ENCODE results near the gene RBM34.
"Not testable (repeated sequence)": the region's sequence is repeated elsewhere in the genome, so short reads cannot be mapped to it uniquely, and the experiment has no call there.

RBM34 gene, protein sequence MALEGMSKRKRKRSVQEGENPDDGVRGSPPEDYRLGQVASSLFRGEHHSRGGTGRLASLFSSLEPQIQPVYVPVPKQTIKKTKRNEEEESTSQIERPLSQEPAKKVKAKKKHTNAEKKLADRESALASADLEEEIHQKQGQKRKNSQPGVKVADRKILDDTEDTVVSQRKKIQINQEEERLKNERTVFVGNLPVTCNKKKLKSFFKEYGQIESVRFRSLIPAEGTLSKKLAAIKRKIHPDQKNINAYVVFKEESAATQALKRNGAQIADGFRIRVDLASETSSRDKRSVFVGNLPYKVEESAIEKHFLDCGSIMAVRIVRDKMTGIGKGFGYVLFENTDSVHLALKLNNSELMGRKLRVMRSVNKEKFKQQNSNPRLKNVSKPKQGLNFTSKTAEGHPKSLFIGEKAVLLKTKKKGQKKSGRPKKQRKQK

DNA sequence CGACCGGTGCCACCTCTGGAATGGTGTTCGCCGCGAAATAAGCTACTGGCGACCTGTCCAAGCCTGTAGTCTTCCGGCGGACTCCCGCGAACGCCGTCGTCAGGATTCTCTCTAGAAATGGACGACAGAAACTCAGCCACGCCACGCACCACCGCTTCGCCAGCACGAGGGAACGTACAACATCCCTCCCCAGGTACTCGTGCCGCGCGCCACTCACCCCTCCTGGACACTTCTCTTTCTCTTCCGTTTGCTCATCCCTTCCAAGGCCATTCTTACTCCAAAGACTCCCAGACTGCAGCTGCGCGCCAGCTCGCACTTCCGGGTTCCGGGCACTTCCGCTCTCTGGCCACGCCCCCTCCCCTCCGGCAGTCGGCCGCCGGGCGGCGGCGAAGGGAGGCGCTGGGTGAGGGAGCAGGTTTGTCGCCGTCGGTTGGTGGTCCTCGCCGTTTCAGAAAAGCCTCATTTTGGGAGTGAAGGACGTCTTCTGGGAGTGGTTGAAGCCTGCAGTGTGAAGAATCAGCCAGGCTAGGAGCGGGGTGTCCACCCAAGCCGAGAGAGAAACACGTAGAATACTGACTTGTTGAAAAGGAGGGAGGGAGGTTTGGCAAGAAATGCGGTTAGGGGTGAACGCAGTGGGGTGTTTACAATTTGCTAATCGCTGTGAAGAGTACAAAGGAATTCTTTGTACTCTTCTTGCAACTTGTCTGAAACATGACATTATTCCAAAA, at the start of gene RBM34:
RBM34 (minus strand) TSS at position 294 of the 728 bp plus-strand sequence; CDS start at position 270, 24 bp downstream.
- DNase-seq = peak; percentile 37 to 78

DNA sequence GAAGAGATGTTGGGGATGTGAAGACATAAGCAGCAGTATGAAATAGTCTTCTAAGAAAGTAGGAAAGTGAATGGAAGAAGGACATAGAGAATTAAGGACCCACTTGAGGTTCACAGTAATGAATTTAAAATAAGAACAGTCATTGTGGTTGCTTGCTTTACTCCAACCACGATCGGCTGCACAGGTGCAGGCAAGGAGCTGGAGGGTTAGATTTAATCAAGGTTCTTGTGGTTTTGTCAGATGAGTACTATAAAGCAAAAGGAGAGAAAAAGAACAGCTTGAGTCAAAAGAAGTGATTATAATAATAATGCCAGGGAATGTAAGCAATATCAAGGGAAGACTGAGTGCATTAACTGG, 46.1 kb upstream of the RBM34 start:
- DNase-seq = no peak

DNA sequence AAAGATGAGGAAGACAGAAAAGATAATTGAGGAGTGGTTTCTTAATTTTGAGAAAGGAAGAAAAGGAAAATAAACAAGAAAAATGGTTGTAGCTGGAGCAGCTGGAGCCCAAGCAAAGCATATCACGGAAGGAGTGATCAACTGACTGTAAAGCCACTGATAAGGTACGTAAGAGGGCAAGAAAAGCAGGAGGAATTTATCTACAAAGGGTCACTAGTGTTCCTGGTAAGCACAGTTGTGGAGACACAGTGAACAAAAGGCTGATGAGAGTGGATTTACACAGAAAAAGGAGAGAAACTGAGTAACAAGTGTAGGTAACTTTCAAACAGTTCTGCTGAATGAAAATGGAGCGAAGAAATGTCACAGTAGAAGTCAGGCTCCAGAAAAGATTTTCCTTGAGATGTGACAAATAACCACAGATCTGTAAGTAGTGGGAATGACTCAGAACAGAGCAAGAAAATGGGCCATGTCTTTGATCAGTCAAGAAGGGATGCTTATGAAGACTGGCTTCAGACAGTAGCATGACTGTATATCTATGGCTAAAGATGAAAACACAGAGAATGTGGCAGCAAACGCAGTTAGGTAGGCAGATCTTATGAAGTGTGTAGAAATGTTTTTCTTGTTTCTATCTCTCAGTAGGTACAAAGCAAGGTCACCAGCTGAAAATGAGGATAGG, 45.6 kb upstream of the RBM34 start:
- DNase-seq = no peak

DNA sequence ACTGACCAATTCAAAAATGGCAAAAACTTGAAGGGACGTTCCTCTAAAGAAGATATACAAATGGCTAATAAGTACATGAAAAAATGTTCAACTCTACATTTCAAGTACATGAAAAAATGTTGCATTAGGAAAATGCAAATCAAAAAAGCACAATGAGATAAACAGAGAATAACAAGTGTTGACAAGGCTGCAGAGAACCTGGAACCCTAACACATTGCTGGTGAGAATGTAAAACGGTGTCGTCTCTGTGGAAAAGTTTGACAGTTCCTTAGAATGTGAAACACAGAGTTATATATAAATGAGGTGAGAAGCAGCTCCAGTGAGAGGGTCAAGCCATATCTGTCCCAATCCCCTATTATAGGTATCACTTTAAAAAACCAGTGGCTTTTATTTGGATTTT, 44.6 kb upstream of the RBM34 start:
- DNase-seq = no peak

DNA sequence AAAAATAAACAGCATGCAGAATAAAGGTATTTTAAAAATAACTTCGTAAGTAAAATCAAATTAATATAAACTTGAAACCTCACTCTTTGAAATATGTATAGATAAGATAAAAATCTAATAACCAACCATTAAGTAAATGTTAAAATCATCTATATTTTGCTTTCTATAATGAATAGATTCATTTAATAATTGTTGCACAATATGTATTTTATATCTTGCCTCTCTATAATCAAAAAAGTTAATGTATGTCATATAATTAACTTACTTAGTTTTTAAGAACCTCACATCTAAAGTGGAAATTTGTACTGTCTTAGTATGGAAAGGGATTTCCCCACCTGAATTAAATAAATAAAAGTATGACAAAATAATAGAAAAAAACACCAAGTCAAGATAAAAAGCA, 42.4 kb upstream of the RBM34 start:
- DNase-seq = no peak

DNA sequence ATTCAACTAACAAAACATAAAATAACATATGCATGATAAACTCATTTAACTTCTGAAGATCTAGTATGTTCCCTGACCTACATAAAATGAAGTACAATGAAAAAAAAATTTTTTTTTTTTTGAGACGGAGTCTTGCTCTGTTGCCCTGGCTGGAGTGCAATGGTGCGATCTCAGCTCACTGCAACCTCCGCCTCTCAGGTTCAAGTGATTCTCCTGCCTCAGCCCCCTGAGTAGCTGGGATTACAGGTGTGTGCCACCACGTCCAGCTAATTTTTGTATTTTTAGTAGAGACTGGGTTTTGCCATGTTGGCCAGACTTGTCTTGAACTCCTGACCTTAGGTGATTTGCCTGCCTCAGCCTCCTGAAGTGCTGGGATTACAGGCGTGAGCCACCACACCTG, 41.4 kb upstream of the RBM34 start:
- DNase-seq = not testable (repeated sequence)

DNA sequence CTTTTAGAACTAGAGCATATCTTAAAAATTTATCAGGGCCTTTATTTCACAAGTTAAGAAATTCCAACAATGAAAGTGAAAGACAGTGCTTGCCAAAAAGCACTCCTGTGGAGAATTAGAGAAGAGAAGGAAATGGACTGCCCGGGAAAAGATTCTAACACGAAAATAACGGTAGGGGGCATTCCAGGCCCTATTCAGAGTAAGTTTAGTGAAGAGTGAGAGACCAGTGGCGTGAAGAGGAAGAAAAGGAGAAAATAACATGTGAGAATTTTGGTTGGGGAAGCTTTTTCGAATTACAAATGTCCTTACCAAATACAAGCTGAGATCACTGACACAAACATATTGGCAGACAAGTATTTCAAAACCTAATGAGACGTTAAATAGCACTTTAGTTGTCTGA, 38.4 kb upstream of the RBM34 start:
- DNase-seq = no peak

DNA sequence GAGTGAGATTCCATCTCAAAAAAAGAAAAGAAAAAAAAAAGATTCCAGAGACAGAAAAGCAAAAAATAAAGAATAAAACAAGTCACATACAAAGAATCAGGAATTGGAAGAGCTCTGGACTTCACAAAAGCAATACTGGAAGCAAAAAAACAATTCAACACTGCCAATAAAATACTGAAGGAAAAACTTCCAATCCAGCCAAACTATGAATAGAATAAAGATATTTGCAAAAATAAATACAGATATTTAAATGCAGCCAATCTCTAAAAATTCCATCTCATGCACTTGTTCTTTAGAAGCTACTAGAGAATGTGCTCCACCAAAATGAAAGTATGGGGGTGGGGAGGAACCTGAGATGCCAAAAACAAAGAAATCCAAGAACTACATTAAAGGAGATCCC, 29.4 kb upstream of the RBM34 start:
- no peak for DNase-seq

DNA sequence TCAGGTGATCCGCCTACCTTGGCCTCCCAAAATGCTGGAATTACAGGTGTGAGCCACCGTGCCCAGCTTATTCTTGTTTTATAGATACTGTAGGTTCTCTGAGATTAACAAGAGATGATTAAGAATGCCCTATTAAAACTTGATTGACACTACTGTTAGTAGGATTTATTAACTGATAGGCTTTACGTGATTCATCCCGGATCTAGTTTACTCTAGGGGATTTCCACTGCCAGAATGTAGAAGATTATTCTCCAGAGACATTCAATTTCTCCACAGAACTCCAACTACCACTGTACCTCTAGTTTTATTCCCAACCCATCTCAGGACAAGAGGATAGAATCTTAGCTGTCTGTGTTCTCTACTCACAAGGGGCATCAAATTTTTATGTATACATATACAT, 26.3 kb upstream of the RBM34 start:
- no peak for DNase-seq

DNA sequence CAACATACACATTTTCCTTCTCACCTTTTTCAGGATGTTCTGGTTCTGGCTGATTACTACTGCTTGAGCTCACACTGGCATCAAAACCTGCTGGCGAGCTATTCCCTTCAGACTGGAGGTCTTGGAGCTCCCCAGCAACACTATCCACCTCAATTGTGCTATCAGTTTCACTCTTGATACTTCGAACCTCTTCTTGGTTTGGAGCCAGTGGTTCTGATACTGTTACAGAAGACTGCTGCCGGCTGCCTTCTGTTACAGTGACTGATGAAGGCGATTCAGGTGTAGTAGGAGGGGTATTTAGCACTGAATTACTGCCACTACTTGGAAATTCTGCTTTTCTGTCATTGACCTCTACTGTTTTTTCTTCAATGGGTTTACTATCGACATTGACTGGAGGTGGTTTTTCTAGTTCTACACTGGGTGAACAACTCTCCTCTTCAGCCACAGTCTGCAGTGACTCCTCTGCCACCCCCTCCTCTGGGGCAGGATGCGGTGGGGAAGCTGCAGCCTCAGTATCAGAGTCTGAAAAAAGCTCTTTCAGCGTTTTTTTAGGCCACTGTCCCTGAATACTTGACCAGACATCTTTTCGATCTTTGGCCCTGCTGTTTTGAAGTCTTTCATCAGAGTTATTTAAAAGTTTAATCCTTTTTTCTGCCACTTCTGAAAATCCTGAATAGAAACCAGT, 20.7 kb upstream of the RBM34 start:
- DNase-seq = no peak

DNA sequence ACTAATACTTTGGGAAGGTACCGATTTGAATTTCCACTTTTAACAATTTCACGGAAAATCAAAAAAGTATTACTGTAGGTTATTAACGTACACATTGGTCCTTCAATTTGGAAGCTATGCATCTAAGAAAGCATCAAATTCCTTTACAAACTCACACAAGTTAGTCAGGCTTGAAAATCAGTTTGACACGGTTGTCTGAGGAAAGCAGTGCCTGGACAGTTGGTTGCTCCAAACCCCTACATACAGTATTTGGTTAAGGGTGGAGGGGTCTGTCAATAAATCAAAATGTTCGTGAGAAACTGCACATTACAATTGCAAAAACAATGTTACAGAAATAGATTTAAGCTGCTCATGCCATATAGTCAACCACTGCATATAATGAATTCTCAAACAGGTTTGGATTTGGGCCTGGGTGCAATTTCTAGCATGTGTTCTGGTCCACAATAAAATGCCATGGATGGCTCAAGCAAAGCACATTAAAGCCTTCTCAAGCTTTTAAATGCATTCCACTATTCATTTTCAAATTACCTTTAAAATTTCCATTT, 19.9 kb upstream of the RBM34 start:
- DNase-seq = no peak

DNA sequence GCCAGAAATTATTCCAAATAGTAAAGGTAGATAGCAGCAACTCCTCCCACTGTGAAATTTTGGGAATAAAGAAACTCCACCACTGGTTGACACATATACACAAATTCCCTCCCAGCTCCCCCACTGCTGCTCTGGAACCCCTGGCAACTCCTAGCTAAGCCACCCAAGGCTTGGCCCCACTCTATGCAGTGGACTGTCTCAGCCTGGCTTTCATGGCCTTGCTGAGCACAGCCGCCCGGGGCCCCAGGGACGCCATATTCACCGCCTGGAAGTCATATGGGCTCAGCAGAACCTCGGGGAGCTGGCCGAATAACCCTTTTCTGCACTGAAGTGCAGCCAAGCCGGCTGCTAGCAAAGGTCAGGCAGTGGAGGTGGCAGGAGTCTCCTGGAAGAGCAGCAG, 15.4 kb upstream of the RBM34 start:
- DNase-seq = no peak

DNA sequence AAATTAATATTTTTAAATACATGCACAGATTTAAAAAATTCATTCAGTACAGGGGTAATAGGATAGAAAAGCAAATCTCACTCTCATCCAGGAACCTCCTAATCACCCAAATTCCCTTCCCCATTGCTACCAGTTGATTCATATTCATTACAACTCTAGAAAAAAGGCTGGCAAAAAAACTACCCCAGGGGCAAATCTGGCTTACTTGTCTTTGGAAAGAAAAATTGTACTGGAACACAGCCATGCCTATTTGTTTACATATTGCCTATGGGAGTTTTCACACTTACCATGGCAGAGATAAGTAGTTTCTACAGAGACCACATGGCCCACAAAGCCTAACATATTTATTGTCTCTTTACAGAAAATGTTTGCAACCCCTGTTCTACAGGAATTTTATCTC, 8.9 kb upstream of the RBM34 start:
- DNase-seq = no peak

DNA sequence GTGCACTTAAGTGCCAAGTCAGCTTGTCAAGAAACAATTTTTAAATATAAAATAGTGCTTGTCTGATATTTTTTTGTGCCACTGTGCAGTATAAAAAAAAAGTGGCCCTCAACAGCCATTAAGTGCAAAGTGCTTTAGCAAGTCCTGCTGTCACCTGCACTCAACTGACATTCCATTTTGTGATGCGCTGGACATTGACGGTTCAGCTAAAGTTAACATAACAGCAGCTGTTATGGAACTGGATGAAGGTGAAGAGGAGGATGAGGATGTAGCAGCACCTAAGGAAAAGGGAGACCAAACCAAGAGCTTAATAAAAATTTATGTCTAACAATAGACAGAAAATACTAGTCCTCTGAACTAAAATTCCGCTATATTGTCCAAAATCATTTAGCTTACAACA, 7.3 kb upstream of the RBM34 start:
- no peak for DNase-seq

DNA sequence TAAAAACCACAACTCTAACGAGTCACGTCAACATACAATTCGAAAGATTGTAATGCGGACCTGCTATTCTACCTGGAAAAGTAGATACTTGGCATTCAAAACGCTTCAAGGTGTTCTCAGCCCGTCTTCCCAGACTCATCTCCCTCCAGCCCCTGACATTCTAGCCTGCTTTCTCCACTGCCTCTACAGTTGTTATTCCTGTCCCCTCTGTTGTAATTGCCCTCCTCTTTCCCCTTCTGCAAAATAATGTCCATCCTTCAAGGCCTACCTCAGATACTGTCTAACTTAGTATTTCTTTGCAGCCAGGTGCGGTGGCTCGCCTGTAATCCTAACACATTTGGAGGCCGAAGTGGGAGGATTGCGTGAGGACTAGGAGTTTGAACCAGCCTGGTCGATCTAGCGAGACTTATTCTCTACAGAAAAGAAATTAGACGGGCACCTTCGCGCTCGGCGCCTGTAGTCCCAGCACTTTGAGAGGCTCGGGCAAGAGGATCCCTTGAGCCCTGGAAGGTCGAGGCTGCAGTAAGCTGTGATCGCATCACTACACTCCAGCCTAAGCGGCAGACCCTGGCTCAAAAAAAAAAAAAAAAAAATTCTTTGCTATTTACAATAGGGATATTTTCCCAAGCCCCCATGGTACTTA, 756 bp upstream of the RBM34 start:
- DNase-seq = no peak

DNA sequence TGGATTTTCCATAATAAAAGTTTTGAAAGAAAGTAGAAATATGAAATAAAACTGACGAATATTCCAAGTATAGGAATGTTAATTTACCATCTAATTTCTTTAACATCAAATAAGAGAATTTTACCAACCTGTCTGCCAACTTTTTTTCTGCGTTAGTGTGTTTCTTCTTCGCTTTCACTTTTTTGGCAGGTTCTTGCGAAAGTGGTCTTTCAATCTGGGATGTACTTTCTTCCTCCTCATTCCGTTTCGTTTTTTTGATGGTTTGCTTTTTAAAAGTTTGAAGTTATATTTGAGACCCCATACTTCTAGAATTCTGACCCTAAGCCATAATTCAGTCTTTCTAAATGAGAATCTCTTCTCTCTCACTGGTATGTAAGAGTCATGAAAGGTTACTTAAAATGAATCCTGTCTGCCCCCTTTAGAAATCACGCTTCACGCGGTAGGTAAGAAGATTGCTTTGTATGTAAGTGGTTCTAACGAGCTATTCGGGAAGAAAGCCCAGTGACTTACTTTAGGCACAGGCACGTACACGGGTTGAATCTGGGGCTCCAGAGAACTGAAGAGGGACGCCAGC, 580 bp downstream of the RBM34 start:
- peak in 1 of 2 experiments; percentile 67 for DNase-seq

DNA sequence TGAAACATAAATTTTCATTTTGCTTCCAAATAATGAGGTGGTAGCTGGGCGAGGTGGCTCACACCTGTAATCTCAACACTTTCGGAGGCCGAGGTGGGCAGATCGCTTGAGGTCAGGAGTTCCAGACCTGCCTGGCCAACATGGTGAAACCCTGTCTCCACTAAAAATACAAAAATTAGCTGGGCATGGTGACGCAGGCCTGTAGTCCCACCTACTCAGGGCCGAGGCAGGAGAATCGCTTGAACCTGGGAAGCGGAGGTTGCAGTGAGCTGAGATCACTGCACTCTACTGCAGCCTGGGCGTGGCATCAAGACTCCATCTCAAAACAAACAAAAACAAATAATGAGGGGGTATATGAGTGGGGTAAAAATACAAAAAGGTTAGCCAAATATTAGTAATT, 1.1 kb downstream of the RBM34 start:
- not testable (repeated sequence) for DNase-seq

DNA sequence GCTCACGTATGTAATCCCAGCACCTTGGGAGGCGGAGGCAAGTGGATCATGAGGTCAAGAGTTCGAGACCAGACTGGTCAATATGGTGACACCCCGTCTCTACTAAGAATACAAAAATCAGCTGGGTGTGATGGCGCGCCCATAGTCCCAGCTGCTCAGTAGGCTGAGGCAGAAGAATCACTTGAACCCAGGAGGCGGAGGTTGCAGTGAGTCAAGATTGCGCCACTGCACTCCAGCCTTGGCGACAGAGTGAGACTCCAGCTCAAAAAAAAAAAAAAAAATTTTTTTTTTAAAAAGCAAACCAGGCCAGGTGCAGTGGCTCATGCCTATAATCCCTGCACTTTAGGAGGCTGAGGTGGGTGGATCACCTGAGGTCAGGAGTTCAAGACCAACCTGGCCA, 1.8 kb downstream of the RBM34 start:
- not testable (repeated sequence) for DNase-seq

DNA sequence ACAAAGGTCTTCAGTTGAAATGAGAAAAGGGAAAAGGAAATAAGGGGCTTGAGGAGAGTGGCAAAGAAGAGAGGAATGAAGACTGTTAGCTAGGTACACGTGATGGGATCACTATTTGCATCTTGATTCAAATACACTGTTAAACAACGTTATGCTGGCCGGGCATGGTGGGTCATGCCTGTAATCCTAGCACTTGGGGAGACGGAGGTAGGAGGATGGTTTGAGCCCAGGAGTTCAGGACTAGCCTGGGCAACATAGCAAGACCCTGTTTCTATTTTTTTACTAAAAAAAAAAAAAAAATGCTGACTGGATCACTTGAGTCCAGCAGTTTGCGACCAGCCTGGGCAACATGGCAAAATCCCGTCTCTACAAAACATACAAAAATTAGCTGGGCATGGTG, 2.4 kb downstream of the RBM34 start:
- no peak for DNase-seq

DNA sequence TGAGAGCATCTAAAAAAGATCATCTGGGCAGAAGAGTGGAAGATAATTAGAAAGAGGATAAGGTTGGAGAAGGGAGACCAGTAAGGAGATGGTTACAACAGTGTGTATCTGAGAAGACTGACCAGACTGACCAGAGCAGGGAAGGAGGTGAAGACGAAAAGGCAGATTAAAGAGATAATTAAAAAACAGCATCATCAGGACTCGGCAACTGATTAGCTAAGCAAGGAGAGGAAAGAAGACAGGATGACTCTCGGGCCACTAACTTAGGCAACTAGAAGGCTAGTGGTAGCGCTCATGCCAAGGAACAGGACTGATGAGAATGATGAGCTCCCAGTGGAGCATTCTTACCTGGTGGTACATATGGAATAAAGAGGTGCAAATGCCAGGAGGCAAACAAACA, 3.9 kb downstream of the RBM34 start:
- DNase-seq = no peak

DNA sequence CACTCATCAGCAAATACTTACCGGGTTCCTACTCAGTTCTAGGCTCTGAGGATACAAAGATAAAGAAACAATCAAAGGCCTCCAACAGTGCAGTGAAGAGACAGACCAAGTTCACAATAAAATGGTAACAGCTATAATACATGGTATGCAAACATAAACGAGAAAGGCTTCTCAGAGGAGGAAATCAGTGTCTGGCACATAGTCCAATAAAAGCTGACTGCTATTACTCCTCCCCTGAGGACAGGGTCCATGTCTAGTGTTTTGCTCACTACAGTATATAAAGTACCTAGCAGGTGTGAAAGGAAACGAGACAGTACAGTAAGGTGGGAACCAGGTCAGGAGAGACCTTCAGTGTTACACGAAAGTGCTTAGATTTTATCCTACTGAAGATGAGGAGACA, 4.3 kb downstream of the RBM34 start:
- DNase-seq = no peak

DNA sequence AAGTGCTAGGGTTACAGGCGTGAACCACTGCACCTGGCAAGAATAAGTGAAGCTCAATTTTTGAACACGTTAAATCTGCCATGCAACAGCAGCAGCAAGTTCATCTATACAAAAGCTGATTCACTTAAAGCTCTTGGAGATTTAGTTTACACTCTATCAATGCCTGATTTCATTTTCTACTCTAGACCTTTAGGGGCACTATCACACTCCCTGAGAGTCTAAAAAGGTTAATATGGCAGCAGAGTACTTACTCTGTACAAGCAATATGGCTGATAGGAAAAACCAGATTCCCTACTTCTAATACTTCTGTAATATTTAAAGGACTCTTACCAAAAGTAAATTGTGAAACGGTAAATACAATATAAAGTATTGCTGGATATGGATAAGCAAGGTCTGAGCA, 4.8 kb downstream of the RBM34 start:
- DNase-seq = no peak
